Fibroblast of mammary gland (primary cell): Measurements from ENCODE around the gene GPR160.

Experiments used
- DNase-seq: peaks from one replicate; pipeline ENCODE4 v3.0.0-alpha.2; 2010; ENCODE audit warnings: low read depth
- H3K4me3 ChIP-seq: 2 replicates; pipeline ENCODE4 v1.5.1; 2011; ENCODE audit warnings: low read depth, mild to moderate bottlenecking, low read length, moderate library complexity; ENCODE audit not compliant: control insufficient read depth
- CTCF ChIP-seq: conservative IDR thresholded peaks from 2 replicates; pipeline ENCODE4 v1.5.1; 2011; ENCODE audit warnings: low read depth, low read length, inconsistent platforms; ENCODE audit not compliant: control insufficient read depth, insufficient read depth

GPR160 gene

DNA sequence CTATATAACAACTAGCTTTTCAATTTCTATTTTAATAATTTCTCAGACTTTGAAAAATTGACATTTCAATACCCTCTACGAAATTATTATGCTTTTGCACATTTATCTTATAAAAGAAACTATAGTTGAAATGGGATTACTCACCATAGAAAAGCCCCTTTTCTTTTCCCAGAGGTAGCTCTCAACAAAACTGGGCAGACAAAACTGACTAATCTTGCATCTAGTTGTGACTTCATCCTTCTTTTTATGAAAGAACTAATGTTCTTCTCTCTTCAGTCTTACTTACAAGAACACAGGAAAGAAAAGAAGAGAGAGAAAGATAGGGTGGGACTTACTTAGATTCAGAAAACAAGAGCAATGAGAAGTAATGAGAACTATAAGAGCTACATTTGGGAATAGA is 61.0 kb downstream of the GPR160 start:
- no peak for TF ChIP-seq CTCF
- DNase-seq: no peak

DNA sequence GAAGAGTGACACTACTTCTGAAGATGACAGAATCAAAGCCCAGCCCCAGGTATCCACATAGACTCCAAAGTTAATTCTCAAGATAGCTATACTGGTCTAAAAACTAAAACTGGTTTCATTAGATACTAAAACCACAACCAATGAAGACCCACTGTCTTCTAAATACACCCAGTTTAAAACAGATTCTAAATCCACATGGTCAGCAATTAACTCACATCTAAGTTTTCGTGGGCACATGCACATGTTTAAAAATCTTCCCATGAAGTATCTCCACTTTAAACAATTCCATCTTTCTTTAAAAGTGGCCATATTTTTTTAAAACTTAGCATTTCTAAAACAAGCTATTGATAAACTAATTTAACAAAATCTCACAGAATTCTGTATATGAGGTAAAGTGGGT is 63.1 kb downstream of the GPR160 start:
- TF ChIP-seq CTCF: no peak
- no peak overlapping the region for H3K4me3 ChIP-seq
- no peak for DNase-seq

More for the DNA sequence above, 61.0 kb downstream of the GPR160 start:
- H3K4me3 ChIP-seq: no peak overlapping the region

DNA sequence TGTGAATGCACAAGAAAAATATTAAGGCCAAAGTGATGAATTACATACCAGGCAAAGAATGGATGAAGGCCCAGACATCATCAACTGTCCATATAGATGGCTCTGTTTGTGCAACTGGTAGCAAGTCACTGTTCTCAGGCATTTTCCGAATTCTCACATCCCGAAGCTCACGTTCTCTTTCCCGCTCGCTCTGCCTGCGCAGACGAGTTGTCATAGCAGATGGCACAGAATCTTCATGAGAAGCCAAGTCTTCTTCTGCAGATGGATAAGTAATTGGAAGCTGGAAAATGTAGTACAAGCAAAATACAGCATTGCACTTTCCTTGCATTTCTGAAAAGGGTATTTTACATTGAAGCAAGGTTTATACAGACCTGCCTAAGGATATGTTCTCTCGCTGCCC is 64.6 kb downstream of the GPR160 start:
- no peak for TF ChIP-seq CTCF
- no peak for DNase-seq
- no peak overlapping the region for H3K4me3 ChIP-seq

DNA sequence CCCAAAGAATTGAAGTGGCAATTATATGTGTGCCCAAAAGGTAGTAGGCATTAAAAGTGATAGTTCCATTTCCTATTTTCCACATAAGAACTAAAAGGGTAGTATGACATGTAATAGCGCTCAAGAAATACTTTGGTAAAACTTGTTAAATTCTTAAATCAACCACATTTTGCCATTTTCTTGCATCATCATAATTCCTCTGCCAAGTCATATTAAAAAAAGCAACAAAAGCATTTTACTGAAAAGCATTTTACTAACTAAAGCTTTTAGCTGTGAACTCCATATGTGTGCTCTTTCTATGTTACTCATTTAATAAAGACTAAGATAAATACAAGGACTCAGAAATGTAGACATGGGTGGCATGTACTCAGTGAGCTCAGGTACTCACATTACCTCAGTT is 70.1 kb downstream of the GPR160 start:
- H3K4me3 ChIP-seq: no peak overlapping the region
- no peak for TF ChIP-seq CTCF
- DNase-seq: peak; percentile 18

DNA sequence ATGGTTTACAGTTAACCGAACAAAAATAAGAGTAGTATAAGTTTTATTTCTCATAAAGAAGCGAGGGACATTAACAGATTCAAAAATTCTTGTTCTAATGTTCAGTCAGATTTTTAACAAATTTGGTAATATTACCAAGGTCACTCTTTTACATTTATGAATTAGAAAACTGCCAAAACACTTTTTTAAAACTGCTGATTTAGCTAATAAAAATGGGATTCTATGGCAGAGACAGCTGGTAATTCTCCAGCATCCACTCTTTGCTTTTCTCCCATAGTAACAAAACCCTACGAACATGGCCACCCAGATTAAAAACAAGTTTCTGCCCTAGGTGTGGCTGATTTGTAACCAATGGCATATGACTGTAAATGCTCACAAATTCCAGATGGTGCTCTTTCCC is 71.2 kb downstream of the GPR160 start:
- no peak for TF ChIP-seq CTCF
- no peak overlapping the region for H3K4me3 ChIP-seq
- no peak for DNase-seq

GRCh38 chr3:170109579-170110293 is 71.9 kb downstream of the GPR160 start:
- no peak for TF ChIP-seq CTCF
- no peak for DNase-seq
- no peak overlapping the region for H3K4me3 ChIP-seq
